ENCODE results near the gene CARMIL1.

The CARMIL1 gene

DNA sequence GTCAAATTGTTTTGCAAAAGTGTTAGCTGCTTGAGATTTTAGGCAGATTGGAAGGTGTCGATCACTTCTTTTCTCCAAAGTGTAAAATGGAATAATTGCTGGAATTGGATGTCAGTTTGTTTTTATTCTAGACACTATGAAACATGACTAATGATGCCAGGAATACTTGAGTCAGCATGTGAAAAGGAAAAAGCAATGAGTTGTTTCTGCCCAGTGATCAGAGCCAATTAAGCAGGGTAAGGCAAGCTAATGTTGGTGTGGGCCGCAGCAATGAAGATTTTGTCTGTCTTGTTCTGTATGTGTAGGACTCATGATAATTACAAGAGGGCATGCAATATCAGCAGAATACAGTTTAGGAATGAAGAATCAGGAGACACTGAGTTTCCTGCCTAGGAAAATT, 110.3 kb downstream of the CARMIL1 start:
- CTCF ChIA-PET: no interaction called here
- no peak overlapping the region for H3K4me3 ChIP-seq (ENCODE audit: low read depth, low read length)
- DNase-seq (ENCODE audit: low read depth, low spot score): no peak

DNA sequence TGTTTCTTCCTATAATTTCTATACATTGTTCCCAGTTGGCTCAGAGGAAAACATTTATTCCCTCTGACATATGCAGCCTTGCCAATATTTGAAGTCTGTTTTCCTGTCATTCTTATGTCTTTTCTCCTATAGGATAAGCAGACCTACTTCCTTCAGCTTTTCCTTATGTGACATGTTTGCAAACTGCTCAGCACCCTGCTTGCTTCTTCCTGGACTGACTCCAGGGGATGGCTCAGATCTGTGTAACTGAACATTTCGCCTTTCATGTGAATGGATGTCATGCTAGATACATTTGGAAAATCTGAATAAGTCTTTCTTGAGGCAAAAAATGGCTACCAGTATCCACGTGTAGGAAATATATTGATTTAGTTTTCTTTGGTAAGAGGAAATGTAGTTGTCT, 113.2 kb downstream of the CARMIL1 start:
- H3K4me3 ChIP-seq (ENCODE audit: low read depth, low read length): no peak overlapping the region
- TF ChIP-seq, protein P1, sequence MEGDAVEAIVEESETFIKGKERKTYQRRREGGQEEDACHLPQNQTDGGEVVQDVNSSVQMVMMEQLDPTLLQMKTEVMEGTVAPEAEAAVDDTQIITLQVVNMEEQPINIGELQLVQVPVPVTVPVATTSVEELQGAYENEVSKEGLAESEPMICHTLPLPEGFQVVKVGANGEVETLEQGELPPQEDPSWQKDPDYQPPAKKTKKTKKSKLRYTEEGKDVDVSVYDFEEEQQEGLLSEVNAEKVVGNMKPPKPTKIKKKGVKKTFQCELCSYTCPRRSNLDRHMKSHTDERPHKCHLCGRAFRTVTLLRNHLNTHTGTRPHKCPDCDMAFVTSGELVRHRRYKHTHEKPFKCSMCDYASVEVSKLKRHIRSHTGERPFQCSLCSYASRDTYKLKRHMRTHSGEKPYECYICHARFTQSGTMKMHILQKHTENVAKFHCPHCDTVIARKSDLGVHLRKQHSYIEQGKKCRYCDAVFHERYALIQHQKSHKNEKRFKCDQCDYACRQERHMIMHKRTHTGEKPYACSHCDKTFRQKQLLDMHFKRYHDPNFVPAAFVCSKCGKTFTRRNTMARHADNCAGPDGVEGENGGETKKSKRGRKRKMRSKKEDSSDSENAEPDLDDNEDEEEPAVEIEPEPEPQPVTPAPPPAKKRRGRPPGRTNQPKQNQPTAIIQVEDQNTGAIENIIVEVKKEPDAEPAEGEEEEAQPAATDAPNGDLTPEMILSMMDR (IDR thresholded peaks at IDR 0.05; ENCODE audit: insufficient read depth, low read length, missing control alignments): no peak
- no peak for DNase-seq (ENCODE audit: low read depth, low spot score)
- ChIA-PET CTCF (interaction anchor here (1.4 kb wide), 1 partner anchor 80 kb away, joined by 3 read pairs; no protein-coding TSS in a partner anchor), POLR2A (no interaction called here)

More for the DNA sequence above, 110.3 kb downstream of the CARMIL1 start:
- POLR2A ChIA-PET: no interaction called here
- TF ChIP-seq, protein P1 (IDR thresholded peaks at IDR 0.05; ENCODE audit: insufficient read depth, low read length, missing control alignments): no peak

DNA sequence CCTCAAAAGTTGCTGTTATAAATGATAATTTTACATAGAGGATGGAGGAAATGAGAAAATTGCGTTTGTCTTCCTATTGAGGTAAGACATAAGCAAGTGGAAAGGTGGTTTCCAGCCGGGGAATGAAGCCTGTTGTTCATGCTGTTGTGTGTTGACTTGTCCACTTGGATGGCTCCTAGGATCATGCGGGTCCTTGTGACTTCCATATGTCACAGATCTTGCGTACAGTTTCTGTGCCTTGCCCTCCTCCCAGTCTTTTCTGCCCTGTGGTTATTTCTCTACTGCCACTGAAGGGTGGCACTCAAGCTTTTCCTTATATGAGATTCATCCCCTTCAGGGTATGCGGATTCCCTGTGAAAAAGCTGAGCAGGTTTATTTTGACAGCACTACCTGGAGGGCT, 116.6 kb downstream of the CARMIL1 start:
- POLR2A ChIA-PET: no interaction called here
- TF ChIP-seq, protein P1 (IDR thresholded peaks at IDR 0.05; ENCODE audit: insufficient read depth, low read length, missing control alignments): no peak
- CTCF ChIA-PET: no interaction called here
- no peak for DNase-seq (ENCODE audit: low read depth, low spot score)
- no peak overlapping the region for H3K4me3 ChIP-seq (ENCODE audit: low read depth, low read length)

DNA sequence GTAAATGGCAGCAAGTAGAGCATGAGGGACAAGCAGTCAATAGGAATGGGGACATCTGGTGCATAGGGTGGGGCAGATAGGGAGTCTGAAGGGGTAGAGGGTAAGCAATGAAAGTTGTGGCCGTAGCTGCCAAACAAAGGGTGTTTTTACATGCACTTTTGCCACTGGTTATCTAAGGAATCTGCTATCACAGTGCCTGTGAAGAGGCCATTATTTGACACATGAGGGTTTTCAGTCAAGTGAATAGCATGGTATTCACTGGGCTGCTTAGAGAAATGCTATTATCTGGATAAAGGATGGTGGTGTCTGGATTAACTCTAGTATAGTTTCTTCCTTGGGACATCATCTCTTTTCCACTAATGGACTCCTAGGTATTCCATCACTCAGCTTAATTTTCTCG, 118.2 kb downstream of the CARMIL1 start:
- ChIA-PET CTCF (no interaction called here), POLR2A (no interaction called here)
- DNase-seq (ENCODE audit: low read depth, low spot score): no peak
- TF ChIP-seq, protein P1 (IDR thresholded peaks at IDR 0.05; ENCODE audit: insufficient read depth, low read length, missing control alignments): no peak
- no peak overlapping the region for H3K4me3 ChIP-seq (ENCODE audit: low read depth, low read length)

DNA sequence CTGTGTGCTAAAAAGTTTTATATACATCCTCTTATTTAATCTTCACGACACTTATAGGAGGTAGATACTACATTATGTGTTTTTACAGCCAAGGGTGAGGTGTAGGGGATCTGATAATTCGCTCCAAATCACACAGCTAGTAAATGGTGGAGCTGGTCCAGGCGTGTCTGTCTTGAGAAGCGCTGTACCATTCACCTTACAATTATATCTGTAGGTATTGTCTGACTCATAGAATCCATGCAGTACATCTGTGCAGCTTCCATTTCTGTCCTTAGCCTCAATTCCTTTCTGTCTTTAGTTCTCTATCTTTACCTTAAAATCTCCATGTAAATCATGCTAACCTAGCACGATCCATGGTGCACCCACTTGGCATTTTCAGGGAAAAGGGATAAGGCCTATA, 120.7 kb downstream of the CARMIL1 start:
- POLR2A ChIA-PET: no interaction called here
- CTCF ChIA-PET: interaction anchor here (1.7 kb wide), 1 partner anchor 91 kb away, joined by 3 read pairs; no protein-coding TSS in a partner anchor
- no peak for DNase-seq (ENCODE audit: low read depth, low spot score)
- TF ChIP-seq, protein P1 (IDR thresholded peaks at IDR 0.05; ENCODE audit: insufficient read depth, low read length, missing control alignments): no peak
- no peak overlapping the region for H3K4me3 ChIP-seq (ENCODE audit: low read depth, low read length)

DNA sequence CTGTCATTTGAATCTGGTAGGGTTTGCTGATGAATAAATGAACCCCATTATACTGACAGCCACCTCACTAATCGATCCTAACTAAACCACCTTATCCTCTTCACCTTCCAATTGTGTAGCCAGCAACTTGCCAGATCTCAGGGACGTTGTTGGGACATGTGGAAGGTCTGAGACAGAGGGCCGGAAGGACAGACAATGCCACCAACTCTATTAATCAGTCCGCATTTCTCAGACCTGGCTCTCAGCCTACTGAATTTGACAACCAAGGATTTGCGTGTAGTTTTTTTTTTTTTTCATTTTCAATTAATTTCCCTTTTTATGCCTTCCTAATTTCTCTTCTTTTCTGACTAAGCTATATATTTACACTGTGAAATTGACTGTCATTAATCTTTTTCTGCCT, 122.5 kb downstream of the CARMIL1 start:
- CTCF ChIA-PET: interaction anchor here (1.2 kb wide), 1 partner anchor 15 kb away, joined by 4 read pairs; no protein-coding TSS in a partner anchor
- H3K4me3 ChIP-seq (ENCODE audit: low read depth, low read length): no peak overlapping the region
- TF ChIP-seq, protein P1 (IDR thresholded peaks at IDR 0.05; ENCODE audit: insufficient read depth, low read length, missing control alignments): no peak
- no peak for DNase-seq (ENCODE audit: low read depth, low spot score)
- POLR2A ChIA-PET: no interaction called here

Measured in AG04449 (cell line).